ENCODE results near the gene RHD. TPM values are rescaled to one million over a fixed set of nuclear protein-coding genes. Genes with fewer than 3 reads are reported as not detected.

RHD gene
- total and polyA plus RNA-seq, 10 of the 15 experiments (the other 5 are each of a cell fraction or from before 2014, with no cell fraction given): 0.02 to 0.34 (median 0.18) TPM; not detected in 6

DNA sequence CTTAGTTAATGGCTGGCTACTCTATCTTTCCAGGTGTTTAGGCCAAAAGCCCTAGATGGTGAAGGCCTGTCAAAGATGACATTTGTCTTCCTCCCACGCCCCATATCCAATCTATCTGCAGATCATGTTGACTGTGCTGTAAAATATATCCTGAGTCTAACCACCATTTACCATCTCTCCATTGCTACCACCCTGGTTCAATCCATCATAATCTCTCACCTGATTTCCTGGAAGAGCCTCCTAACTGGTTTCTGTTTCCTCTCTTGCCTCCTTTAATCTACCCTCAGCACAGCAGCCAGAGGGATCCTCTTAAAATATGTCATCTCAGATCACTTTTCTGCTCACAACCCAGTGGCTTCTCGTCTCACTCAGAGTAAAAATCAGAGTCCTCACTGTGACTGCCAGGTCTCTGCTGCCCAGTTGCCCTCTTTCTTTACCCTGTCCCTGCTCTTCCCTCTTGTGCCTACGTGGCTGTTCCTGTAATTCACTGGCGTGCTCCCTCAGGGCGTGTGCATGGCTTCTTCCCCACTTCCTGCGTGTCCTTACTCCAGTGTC, 83.6 kb downstream of the RHD start (continued):
- no peak for TF ChIP-seq TAF1 (IDR thresholded peaks at IDR 0.05; ENCODE audit: borderline replicate concordance, low read depth, low read length)
- TF ChIP-seq HDAC6 (IDR thresholded peaks at IDR 0.05; ENCODE audit: unreplicated experiment): no peak
- TF ChIP-seq DPF2 (IDR thresholded peaks at IDR 0.05): no peak
- TF ChIP-seq CBFB (IDR thresholded peaks at IDR 0.05; ENCODE audit: low read depth): no peak
- TF ChIP-seq SMAD5 (IDR thresholded peaks at IDR 0.05; ENCODE audit: low read depth): no peak
- no peak for TF ChIP-seq POU2F2 (IDR thresholded peaks at IDR 0.05; ENCODE audit: borderline replicate concordance, low read depth, low read length)

DNA sequence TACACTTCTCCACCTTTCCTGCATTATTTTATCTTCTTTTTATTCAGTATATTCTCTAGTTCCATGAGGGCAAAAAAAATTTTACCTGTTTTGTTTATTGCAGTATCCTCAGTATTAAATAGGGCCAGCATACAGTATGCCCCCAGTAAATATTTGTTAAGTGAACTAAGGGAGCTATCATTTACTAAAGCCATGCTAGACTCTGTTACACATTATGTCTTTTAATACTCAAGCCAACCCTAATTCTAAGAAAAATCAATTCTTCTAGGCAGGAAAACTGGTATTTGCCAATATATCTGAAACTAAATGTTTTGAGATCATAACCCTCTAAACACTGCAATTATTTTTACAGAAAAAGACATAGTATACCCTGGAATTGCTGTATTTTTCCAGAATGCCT, 84.1 kb downstream of the RHD start:
- ChIA-PET POLR2A (interaction anchor here (0.9 kb wide), 1 partner anchor 9 kb away, joined by 4 read pairs; no protein-coding TSS in a partner anchor), RAD21 (ENCODE audit: unreplicated experiment) (no interaction called here), CTCF (no interaction called here), SMC1A (ENCODE audit: uncharacterized antibody, unreplicated experiment) (no interaction called here)
- TF ChIP-seq NBN (IDR thresholded peaks at IDR 0.05): no peak
- intact Hi-C loops (cut with micrococcal nuclease; ENCODE audit: unreplicated experiment) (no loop called here), in situ Hi-C loops (cut with MboI) (no loop called here)
- Histone ChIP-seq H2AFZ (ENCODE audit: control insufficient read depth, low read depth, low read length) (no peak overlapping the region), H3K36me3 (ENCODE audit: control insufficient read depth in 2 of 2, insufficient read depth in 2 of 2, low read length in 1 of 2) (peaks cover 8 to 12% of the 10 kb centered on the region in 2 experiments), H3K4me2 (ENCODE audit: control insufficient read depth, insufficient read depth) (no peak overlapping the region), H3K9me3 (replicated peaks; ENCODE audit: control insufficient read depth, insufficient read depth, low read length) (no peaks in the 10 kb centered on the region), H3K27me3 (replicated peaks in 1 of 2; ENCODE audit: control insufficient read depth in 2 of 2, insufficient read depth in 2 of 2, low read length in 1 of 2) (no peaks in the 10 kb centered on the region), H3K27ac (ENCODE audit: control insufficient read depth, insufficient read depth) (no peak overlapping the region), H4K20me1 (ENCODE audit: control insufficient read depth, insufficient read depth) (no peaks in the 10 kb centered on the region), H3K4me1 (ENCODE audit: control insufficient read depth, insufficient read depth, low read length) (no peaks in the 10 kb centered on the region), H3K4me3 (no peak overlapping the region), H3K9ac (ENCODE audit: control insufficient read depth, insufficient read depth, low read length) (no peak overlapping the region), H3K79me2 (ENCODE audit: control insufficient read depth, insufficient read depth, low read length) (no peaks in the 10 kb centered on the region)
- FAIRE-seq (no peak), ATAC-seq (no peak), DNase-seq (ENCODE audit: low read depth, low spot score) (no peak)
- no TSS peak for BruUV-seq (replicated peaks)

DNA sequence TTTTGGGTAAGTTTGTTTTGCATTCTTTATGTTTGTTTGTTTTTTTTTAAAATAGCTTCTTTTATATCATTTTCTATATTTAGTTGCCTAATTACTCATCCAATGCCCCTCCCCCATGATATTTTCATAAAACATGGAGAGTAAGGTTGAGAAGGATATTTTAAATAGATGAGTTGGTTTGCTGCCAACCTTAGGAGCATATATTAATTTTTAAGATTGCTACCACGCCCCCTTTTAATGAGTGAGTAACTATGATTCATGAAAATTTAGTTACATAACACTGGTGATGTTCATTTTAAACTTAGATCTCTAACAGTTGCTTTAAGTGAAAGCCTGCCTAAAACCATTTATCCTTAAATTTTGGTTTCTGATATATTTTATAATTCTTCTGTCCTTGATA, 84.5 kb downstream of the RHD start:
- no peaks in the 10 kb centered on the region for H3K4me1 ChIP-seq (ENCODE audit: control insufficient read depth, insufficient read depth, low read length)
- no peak for FAIRE-seq
- H3K4me3 ChIP-seq: no peak overlapping the region
- H2AFZ ChIP-seq (ENCODE audit: control insufficient read depth, low read depth, low read length): no peak overlapping the region
- H3K9me3 ChIP-seq (replicated peaks; ENCODE audit: control insufficient read depth, insufficient read depth, low read length): no peaks in the 10 kb centered on the region
- ChIA-PET SMC1A (ENCODE audit: uncharacterized antibody, unreplicated experiment) (no interaction called here), RAD21 (ENCODE audit: unreplicated experiment) (no interaction called here), POLR2A (interaction anchor here (0.6 to 1.0 kb wide), 4 partner anchors 9 to 164 kb away, joined by 3 to 4 read pairs (median 4); partner anchors contain the start of gene SYF2), CTCF (no interaction called here)
- in situ Hi-C loops (cut with MboI) (no loop called here), intact Hi-C loops (cut with micrococcal nuclease; ENCODE audit: unreplicated experiment) (no loop called here)
- DNase-seq (ENCODE audit: low read depth, low spot score): no peak
- H3K27me3 ChIP-seq (replicated peaks in 1 of 2; ENCODE audit: control insufficient read depth in 2 of 2, insufficient read depth in 2 of 2, low read length in 1 of 2): no peaks in the 10 kb centered on the region
- H3K79me2 ChIP-seq (ENCODE audit: control insufficient read depth, insufficient read depth, low read length): no peaks in the 10 kb centered on the region
- no TSS peak for BruUV-seq (replicated peaks)
- H4K20me1 ChIP-seq (ENCODE audit: control insufficient read depth, insufficient read depth): no peaks in the 10 kb centered on the region
- TF ChIP-seq POLR2A (IDR thresholded peaks at IDR 0.05; ENCODE audit: low read depth, low read length) (no peak), SMAD5 (IDR thresholded peaks at IDR 0.05; ENCODE audit: low read depth) (no peak), NFYA (IDR thresholded peaks at IDR 0.05; ENCODE audit: borderline replicate concordance, low read depth, low read length) (no peak), RUNX3 (IDR thresholded peaks at IDR 0.05; ENCODE audit: low read length) (no peak), PAX5 (IDR thresholded peaks at IDR 0.05; ENCODE audit: borderline replicate concordance, low read depth, low read length) (no peak)
- TF ChIP-seq, protein P1, sequence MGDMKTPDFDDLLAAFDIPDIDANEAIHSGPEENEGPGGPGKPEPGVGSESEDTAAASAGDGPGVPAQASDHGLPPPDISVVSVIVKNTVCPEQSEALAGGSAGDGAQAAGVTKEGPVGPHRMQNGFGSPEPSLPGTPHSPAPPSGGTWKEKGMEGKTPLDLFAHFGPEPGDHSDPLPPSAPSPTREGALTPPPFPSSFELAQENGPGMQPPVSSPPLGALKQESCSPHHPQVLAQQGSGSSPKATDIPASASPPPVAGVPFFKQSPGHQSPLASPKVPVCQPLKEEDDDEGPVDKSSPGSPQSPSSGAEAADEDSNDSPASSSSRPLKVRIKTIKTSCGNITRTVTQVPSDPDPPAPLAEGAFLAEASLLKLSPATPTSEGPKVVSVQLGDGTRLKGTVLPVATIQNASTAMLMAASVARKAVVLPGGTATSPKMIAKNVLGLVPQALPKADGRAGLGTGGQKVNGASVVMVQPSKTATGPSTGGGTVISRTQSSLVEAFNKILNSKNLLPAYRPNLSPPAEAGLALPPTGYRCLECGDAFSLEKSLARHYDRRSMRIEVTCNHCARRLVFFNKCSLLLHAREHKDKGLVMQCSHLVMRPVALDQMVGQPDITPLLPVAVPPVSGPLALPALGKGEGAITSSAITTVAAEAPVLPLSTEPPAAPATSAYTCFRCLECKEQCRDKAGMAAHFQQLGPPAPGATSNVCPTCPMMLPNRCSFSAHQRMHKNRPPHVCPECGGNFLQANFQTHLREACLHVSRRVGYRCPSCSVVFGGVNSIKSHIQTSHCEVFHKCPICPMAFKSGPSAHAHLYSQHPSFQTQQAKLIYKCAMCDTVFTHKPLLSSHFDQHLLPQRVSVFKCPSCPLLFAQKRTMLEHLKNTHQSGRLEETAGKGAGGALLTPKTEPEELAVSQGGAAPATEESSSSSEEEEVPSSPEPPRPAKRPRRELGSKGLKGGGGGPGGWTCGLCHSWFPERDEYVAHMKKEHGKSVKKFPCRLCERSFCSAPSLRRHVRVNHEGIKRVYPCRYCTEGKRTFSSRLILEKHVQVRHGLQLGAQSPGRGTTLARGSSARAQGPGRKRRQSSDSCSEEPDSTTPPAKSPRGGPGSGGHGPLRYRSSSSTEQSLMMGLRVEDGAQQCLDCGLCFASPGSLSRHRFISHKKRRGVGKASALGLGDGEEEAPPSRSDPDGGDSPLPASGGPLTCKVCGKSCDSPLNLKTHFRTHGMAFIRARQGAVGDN (IDR thresholded peaks at IDR 0.05): no peak
- TF ChIP-seq, protein P2, sequence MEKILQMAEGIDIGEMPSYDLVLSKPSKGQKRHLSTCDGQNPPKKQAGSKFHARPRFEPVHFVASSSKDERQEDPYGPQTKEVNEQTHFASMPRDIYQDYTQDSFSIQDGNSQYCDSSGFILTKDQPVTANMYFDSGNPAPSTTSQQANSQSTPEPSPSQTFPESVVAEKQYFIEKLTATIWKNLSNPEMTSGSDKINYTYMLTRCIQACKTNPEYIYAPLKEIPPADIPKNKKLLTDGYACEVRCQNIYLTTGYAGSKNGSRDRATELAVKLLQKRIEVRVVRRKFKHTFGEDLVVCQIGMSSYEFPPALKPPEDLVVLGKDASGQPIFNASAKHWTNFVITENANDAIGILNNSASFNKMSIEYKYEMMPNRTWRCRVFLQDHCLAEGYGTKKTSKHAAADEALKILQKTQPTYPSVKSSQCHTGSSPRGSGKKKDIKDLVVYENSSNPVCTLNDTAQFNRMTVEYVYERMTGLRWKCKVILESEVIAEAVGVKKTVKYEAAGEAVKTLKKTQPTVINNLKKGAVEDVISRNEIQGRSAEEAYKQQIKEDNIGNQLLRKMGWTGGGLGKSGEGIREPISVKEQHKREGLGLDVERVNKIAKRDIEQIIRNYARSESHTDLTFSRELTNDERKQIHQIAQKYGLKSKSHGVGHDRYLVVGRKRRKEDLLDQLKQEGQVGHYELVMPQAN (conservative IDR thresholded peaks at IDR 0.05): no peak
- no peak overlapping the region for H3K4me2 ChIP-seq (ENCODE audit: control insufficient read depth, insufficient read depth)
- peaks cover 11 to 12% of the 10 kb centered on the region in 2 experiments for H3K36me3 ChIP-seq (ENCODE audit: control insufficient read depth in 2 of 2, insufficient read depth in 2 of 2, low read length in 1 of 2)
- H3K9ac ChIP-seq (ENCODE audit: control insufficient read depth, insufficient read depth, low read length): no peak overlapping the region
- no peak overlapping the region for H3K27ac ChIP-seq (ENCODE audit: control insufficient read depth, insufficient read depth)
- no peak for ATAC-seq
- WGBS (ENCODE audit: insufficient coverage, insufficient replicate concordance, low lambda C conversion rate, missing lambda C conversion rate): 95% methylated on average over 1 of the region's 1 CpG
